GM06990 (cell line): ENCODE measurements around the gene ZBTB20.

Experiments used
- DNase-seq: peaks from one replicate; pipeline ENCODE4 v3.0.0-alpha.2; 2011; ENCODE audit not compliant: insufficient read length; ENCODE audit errors: extremely low read depth
- H3K27me3 ChIP-seq: replicated peaks from 2 replicates; pipeline ENCODE4 v1.6.0; 2011; ENCODE audit warnings: low read length; ENCODE audit not compliant: control insufficient read depth, insufficient read depth
- H3K36me3 ChIP-seq: 2 replicates; pipeline ENCODE4 v1.5.1; 2011; ENCODE audit warnings: low read length; ENCODE audit not compliant: control insufficient read depth, insufficient read depth
- H3K4me3 ChIP-seq: replicated peaks from 2 replicates; pipeline ENCODE4 v1.5.1; 2011; ENCODE audit warnings: low read depth, mild to moderate bottlenecking, control low read depth, low read length
- CTCF ChIP-seq: IDR thresholded peaks from 2 replicates; pipeline ENCODE4 v1.5.1; 2011; ENCODE audit warnings: low read length, control low read depth, mild to moderate bottlenecking, inconsistent platforms; ENCODE audit not compliant: insufficient read depth, poor library complexity, severe bottlenecking

ZBTB20 gene

GRCh38 chr3:114582929-114583328 is 564.2 kb downstream of the ZBTB20 start:
- no peak for TF ChIP-seq CTCF
- Histone ChIP-seq H3K36me3 (no peaks in the 10 kb centered on the region), H3K27me3 (no peaks in the 10 kb centered on the region), H3K4me3 (no peak overlapping the region)
- DNase-seq, result peak; percentile 9

GRCh38 chr3:114572364-114573062 is 574.6 kb downstream of the ZBTB20 start:
- Histone ChIP-seq H3K4me3 (no peak overlapping the region), H3K27me3 (no peaks in the 10 kb centered on the region), H3K36me3 (no peaks in the 10 kb centered on the region)
- no peak for DNase-seq
- no peak for TF ChIP-seq CTCF

- no peak for TF ChIP-seq CTCF
- H3K36me3 ChIP-seq, result no peaks in the 10 kb centered on the region
- no peak overlapping the region for H3K4me3 ChIP-seq
- no peak for DNase-seq
- H3K27me3 ChIP-seq, result no peaks in the 10 kb centered on the region
Observed at GRCh38 chr3:114571363-114571762, 575.7 kb downstream of the ZBTB20 start.

- Histone ChIP-seq H3K4me3 (no peak overlapping the region), H3K36me3 (no peaks in the 10 kb centered on the region), H3K27me3 (no peaks in the 10 kb centered on the region)
- TF ChIP-seq CTCF, result no peak
- no peak for DNase-seq
Observed at GRCh38 chr3:114569186-114569585, 577.9 kb downstream of the ZBTB20 start.

- no peaks in the 10 kb centered on the region for H3K36me3 ChIP-seq
Observed at GRCh38 chr3:114567771-114568170, 579.3 kb downstream of the ZBTB20 start.

More at GRCh38 chr3:114567771-114568170, 579.3 kb downstream of the ZBTB20 start:
- H3K4me3 ChIP-seq, result no peak overlapping the region
- no peak for TF ChIP-seq CTCF
- DNase-seq, result no peak
- no peaks in the 10 kb centered on the region for H3K27me3 ChIP-seq
